Coronary artery (tissue), 2 donors: ENCODE data around the gene PSD2.

Experiments used
- DNase-seq: peaks from one replicate; pipeline ENCODE4 v3.0.0-alpha.2; 2017; ENCODE audit warnings: low spot score
- H3K27ac ChIP-seq, 2 donors: fragments of 200-600 bp; sonication (generic); one replicate each; pipeline ENCODE4 v1.5.1; 2016 to 2019
- H3K4me3 ChIP-seq: fragments of 200-600 bp; sonication (generic); 2 replicates; pipeline ENCODE4 v1.5.1; 2016; ENCODE audit warnings: mild to moderate bottlenecking, moderate library complexity
- TF ChIP-seq, protein P1 (sequence below): fragments of 200-600 bp; sonication (generic); IDR thresholded peaks from one replicate; pipeline ENCODE4 v1.5.1; 2019; ENCODE audit warnings: antibody characterized with exemption

The PSD2 gene

DNA sequence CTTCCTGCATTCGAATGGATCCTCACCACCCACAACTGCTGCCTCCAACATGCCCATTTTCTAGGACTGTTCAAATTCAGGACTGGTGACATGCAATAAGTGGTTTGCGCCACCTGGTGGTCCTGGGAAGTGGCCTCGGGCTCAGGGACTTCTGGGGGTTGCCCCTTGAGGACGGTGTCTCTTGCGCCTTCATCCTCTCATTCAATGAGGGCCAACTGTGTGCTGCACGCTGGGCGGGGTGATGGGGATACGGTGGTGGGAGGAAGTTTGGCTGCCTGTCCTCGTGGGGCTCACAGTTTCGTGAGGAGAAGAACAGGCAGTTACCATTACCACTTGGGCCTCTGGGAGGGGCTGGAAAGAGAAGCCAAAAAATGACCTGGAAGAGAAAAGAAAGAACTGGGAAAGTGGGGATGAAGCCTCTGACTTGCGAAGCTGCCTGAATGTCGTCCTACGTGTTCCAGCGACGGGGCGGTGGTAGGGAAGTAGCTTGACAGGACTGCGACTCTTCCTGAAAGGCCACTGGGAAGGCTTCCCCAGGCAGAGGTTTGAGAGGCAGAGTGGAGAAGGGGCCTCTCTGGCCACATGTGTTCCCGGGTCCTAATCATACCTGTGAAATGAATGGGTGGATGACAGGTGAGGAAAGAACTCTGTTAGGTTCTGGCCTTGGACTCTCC, 49.0 kb downstream of the PSD2 start:
- DNase-seq, result no peak
- Histone ChIP-seq H3K27ac (no peak overlapping the region), H3K4me3 (no peak overlapping the region)
- TF ChIP-seq, protein P1, sequence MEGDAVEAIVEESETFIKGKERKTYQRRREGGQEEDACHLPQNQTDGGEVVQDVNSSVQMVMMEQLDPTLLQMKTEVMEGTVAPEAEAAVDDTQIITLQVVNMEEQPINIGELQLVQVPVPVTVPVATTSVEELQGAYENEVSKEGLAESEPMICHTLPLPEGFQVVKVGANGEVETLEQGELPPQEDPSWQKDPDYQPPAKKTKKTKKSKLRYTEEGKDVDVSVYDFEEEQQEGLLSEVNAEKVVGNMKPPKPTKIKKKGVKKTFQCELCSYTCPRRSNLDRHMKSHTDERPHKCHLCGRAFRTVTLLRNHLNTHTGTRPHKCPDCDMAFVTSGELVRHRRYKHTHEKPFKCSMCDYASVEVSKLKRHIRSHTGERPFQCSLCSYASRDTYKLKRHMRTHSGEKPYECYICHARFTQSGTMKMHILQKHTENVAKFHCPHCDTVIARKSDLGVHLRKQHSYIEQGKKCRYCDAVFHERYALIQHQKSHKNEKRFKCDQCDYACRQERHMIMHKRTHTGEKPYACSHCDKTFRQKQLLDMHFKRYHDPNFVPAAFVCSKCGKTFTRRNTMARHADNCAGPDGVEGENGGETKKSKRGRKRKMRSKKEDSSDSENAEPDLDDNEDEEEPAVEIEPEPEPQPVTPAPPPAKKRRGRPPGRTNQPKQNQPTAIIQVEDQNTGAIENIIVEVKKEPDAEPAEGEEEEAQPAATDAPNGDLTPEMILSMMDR, result peak; percentile 57

DNA sequence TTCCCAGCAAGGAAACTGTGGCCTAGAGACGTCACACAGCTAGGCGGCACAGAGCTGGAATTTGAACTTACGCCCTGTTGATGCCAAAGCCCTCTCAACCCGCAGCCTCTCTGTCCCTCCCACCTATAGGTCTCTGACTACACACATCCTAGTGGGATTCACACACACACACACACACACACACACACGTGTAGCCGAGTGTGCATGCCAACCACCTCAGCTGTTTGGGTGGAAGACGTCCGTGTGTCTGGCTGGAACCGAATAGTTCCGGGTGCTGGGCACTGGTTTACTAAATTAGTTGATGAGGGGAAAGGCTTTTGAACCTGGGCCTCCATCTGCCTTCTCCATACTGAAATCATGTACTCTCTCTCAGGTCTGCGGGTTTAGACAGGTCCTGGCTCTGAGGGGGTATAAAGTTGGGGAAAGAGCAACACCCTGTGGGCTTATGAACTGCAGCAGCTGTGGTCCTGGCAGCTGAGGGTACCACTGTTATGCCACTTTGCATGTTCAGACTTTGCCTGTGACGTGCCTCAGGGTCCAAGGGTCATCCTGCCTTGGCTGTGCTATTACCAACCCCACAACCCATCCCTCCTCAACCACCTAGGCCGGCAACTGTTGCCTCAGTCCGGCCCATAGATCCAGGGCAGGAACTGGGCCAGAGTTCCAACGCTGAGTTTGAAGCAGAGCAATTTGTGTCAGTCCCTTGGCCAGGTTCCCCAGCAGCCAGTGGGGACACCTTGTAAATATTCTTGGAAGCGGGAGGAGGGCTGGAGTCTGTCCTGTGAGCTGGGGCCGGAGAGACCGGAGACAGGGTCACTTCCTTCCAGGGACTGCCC, 50.5 kb downstream of the PSD2 start:
- H3K4me3 ChIP-seq, result no peak overlapping the region
- H3K27ac ChIP-seq, result no peak overlapping the region
- TF ChIP-seq, protein P1, result no peak
- no peak for DNase-seq

DNA sequence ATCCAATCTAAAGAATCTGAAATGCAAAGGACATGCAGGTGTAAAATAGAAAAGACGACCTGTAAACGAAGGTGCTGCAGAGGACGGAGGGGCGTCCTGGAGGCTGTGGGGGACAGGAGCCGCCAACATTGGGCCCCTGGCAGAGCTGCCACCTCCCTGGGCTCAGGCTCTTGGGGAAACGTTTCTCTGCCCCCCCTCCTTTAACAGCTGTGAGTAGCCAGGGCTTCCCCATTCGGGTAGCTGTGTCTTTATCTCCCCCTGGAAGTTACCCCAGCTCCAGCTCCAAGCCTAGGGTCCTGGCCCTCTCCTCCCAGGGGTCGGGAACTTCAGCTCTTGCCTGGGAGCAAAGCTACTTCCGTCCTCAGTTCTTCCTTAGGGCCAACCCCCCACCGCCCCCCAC, 51.5 kb downstream of the PSD2 start:
- H3K27ac ChIP-seq, result no peak overlapping the region
- no peak overlapping the region for H3K4me3 ChIP-seq
- TF ChIP-seq, protein P1, result no peak
- no peak for DNase-seq

DNA sequence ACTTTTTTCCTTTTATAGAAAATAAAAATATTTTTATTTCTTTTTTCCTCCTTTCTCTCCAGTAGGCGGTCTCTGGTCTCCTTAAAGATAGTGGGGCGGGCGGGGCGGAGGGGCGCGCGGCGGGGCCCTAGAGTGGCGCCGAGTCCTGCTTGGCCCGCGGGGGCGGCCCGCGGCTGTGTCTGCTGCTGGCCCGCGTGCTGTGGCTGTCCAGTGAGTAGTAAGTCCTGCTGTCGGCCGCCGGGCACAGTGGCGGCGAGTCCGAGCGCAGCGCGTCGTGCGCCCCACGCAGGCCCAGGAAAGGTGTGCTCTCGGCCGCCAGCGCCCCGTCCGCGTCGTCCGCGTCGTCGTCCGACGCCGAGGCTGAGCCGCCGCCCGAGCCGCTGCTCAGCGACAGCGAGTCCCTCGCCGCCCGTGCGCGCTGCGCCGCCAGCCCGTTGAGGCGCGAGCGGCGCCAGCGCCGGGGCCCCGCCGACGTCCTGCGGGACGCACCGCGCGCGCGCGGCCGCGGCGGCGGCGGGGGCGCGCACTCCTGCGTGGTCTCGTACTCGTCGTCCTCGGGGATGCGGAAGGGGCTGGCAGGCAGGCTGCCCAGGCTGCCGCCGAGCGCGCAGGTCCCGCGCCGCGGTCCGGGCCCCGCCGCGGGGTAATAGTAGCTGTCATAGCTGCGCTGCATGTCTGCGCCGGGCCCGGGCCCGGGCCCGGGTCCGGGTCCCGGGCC, 52.3 kb downstream of the PSD2 start:
- H3K4me3 ChIP-seq, result peak overlapping the region; percentile 81
- TF ChIP-seq, protein P1, result no peak
- peak overlapping the region; percentile 77 to 85 for H3K27ac ChIP-seq
- DNase-seq, result no peak

DNA sequence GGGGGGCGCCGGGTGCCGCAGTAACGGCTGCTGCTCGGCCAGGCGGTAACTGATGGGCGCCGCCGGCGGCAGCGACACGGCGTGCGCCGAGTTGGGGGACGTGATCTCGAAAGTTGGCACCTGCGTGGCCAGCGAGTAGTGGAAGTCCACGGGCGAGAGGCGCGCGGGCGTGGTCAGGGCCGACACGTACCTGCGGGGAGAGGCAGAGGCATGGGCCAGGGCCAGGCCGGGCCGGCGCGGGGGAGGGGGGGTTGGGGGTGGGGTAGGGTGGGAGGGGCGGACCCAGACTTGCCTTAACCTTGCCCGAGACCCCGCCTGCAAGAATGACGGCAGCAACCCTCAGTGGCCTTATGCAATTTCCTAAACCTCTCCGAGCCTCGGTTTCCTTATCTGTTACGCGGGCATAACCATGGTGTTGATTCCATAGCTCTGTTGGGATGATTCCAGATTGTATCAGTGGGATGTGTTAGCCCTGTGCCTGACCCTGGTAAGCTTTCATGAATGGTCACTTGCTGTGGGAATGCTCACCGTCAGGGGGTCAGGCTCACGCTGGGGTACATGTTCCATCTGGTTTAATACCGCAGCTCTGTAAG, 53.0 kb downstream of the PSD2 start:
- Histone ChIP-seq H3K27ac (peak overlapping the region; percentile 77 to 85), H3K4me3 (peak overlapping the region; percentile 81)
- no peak for DNase-seq
- TF ChIP-seq, protein P1, result no peak

DNA sequence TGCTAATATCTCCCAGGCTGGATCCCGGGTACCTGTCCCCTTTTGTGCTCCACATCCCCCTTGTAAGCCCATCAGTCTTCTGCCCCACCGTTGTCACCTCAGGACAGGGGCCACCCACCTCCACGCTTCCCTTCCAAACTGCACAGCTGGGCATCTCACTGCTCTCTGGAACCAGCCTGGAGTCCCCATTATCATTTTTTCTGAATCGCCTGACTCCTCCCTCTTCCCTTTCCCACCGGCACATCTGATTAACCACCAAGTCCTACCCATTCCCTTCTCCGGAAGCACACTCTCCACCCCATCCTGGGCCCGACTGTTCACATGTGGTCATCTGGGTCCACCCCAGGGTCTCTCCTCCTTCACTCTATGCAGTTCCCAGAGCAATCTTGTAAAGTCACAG, 53.9 kb downstream of the PSD2 start:
- TF ChIP-seq, protein P1, result no peak
- Histone ChIP-seq H3K27ac (peak overlapping the region in 1 of 2 donors; percentile 85), H3K4me3 (no peak overlapping the region)
- DNase-seq, result no peak
